Activated T-cell treated with anti-CD3 and anti-CD28 coated beads for 1 hour (primary cell): Measurements from ENCODE around the gene IGSF9B.
A peak's percentile ranks its signal among the peaks of the same experiment; 100 is the strongest.

ENCODE experiments used
- DNase-seq: peaks from one replicate; pipeline ENCODE4 v3.0.0-alpha.2; 2020; ENCODE audit warnings: low read depth

Gene IGSF9B

GRCh38 chr11:133985981-133986944 is 29.5 kb upstream of the IGSF9B start:
- no peak for DNase-seq

- no peak for DNase-seq
Measured at GRCh38 chr11:133984828-133985227, 28.1 kb upstream of the IGSF9B start.

GRCh38 chr11:133983660-133984316 is 27.0 kb upstream of the IGSF9B start:
- DNase-seq, result no peak

DNA sequence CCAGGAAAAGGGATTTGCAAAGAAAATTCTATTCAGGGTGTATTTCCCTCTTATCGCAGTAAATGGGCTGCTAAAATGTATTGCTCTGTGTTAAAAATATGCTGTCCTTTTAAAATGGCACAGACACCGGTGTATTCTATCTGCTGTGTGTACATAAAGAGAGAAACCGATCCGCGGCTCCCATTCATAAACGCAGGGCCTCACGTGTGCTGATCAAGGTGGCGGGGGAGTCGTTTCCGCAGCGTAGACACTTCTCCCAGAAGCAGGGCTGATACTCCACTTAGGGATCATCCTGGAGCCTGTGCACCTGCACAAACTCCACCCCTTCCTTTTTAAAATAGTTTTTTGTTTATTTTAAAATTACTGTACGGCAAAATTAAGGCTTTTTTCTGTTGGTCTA is 26.1 kb upstream of the IGSF9B start:
- DNase-seq, result no peak

DNA sequence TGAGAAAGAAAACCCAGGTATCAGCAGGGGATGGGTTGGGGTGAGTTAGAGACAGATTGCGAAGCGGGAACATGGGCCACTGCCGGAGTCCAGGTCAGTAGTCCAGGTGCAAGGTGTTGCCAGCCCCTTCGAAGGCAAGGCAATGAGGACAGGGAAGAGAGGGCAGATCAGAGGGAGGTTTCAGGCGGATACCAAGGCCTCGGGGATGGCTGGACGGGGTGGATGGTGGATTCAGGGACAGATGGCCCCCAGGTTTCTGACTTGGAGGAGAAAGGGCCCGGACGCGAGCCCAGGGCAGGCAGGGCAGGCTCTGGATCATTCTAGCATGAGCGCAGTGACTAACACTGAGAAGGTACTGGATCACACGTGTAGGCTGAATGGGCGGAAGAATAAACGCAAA is 25.4 kb upstream of the IGSF9B start:
- no peak for DNase-seq

DNA sequence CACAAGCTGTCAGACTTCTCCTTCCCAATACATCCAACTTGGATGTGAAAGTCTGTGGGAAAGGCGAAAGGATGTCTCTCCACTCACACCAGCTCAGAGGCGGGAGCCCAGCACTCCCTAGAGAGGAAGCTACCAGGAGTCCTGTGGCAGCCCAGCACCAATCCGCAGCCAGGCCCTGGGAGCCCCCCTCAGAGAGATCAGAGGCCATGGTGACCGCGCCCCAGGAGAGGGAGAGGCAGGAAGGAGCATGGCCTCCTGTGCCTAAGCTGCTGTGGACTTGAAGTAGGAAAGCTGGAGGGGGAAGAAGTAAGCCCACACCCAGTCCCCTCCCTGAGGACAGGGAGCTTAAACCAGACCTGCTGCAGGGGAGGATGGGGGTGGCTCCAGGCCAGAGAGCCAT is 24.4 kb upstream of the IGSF9B start:
- DNase-seq, result no peak

DNA sequence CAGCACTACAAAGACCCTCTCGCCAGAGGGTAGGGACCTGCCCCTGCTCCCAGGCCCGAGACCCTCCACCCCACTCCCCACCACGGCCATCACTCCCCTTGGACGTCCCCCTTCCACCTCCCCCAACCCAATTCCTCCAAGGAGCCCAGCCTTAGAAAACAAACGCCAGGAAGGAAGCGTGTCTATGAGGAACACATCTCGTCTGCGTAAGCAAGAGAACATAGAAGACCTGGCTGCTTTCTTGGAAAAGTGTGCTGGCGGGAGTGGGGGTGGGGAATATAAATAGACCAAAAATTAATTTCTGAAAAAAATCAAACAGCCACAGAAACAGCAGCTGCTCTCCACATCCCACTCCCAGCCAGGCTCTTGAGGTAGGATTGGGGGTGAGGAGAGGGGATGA is 23.9 kb upstream of the IGSF9B start:
- no peak for DNase-seq

DNA sequence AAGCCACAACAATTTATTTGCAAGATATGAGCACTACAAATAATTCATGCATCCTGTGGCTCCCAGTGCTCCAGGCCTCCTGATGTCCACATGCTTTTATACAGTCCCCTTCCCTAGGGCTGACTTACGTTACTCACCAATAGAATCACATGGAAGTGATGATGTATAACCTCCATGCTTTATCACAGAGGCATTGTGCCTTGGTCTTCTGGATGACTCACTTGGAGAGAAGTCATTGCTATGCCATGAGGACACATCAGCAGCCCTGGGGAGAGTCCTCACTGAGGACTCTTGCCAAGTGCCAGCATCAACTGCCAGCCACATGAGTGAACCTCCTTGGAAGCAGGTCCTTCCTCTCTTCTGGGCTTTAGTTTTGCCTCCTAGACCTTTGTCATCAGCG is 22.0 kb upstream of the IGSF9B start:
- DNase-seq, result no peak

GRCh38 chr11:133977067-133977677 is 20.4 kb upstream of the IGSF9B start:
- DNase-seq, result no peak

GRCh38 chr11:133975488-133975849 is 18.7 kb upstream of the IGSF9B start:
- DNase-seq, result no peak

DNA sequence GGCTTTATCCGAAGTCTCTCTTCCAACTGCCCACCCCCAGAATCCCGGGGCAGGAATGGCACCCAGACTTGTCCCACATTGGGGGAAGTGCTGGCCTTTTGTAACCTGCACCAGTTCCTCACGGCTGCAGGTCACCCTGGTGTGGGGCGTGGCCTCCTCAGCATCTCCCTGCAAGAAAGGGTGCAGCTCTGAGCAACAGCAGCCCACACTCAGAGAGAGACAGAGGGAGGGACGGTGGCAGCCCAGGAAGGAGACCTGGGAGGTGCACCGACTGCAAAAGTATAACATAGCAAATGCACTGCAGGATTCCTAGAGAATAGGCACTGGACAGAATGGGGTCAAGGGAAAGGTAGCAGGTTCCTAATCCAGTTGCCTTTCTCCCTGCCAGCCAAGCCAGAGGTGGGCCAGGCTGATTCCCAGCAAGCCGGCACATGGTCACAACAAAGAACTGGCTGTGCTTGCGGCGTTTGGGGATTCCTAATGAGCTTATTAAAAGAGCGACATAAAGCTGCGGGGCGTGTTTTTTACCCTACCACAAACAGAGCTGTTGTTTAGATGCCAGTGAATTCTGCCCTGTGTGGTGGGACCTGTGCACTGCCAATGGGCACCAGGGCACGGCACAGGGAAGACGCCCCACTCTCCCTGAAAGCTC is 18.2 kb upstream of the IGSF9B start:
- DNase-seq, result no peak

- DNase-seq, result no peak
Measured at GRCh38 chr11:133971881-133972280, 15.1 kb upstream of the IGSF9B start.

- no peak for DNase-seq
Measured at GRCh38 chr11:133969112-133969511, 12.3 kb upstream of the IGSF9B start.

DNA sequence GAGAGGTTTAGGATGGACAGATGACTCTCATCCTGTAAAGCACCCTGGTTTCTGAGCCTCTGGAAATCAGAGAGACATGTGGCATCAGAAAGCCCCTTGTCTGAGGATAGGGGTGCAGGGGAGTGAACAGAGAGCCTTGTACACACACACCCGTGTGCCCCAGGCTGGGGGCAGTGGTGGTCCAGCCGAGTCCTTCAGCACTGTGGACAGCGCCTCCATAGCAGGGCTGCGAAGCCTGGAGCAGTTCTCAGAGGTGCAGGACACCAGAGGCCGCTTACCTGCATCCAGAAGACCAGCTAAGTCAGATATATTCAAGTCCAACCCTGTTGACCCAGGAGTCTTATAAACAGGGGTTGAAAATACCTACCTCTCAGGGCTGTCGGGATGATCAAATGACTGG is 11.5 kb upstream of the IGSF9B start:
- DNase-seq, result no peak

DNA sequence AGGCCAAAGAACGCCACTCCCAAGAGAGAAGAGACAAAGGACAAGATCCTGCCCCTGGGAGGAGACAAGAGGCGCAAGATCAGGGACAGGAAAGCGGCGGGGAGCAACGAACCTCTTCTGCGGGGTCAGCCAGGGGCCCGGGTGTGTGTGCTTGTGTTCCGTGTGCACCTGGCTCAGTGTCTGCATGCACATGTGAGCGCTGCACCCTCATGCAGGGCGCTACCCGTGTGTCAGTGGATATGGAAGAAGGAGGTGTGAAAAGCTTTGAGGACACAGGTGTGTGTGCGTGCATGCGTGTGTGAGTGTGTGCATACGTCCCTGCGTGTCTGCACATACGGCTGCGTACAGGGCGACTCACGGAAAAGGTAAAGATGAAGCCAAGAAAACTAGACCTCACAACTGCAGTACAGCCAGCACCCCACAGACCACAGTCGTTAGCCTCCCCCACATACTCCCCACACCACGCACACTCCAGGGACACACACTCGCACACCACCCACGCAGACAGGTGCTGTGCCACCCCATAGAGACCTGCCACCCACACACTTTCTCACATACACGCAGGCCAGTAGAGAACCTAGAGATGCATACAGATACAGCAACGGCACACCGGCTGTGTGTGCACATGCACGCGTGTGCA is 11.0 kb upstream of the IGSF9B start:
- no peak for DNase-seq

DNA sequence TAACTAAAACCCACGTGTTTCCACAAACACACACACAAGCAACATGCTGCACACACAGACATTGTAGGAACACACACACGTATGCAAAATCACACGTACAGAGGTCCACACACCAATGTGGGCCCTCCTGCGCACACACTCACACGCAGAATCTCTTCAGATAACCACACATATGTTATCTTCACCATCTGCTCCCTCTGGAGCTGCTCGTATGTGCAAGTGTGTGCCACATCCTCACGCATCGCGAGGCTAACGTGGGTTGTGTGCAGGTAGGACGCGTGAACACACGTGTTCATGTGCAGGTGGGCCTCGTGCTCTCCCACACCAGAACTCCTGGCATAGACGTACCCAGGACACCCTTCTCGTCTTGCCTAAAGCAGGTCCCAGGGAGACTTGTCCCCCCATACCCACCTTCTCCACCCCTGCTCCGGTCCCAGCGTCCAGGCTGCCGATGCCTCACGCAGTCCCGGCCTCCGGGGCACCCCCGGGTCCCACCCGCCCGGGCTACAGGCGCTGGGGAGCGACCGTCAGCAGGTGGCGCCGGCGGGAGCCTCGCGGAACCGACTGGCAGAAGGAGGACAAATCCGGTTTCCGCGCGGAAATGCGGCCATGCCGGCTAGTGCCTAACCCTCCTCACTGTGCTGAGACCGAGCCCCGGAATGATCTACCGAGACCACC is 10.3 kb upstream of the IGSF9B start:
- DNase-seq, result peak; percentile 63

GRCh38 chr11:133966172-133966651 is 9.4 kb upstream of the IGSF9B start:
- DNase-seq, result no peak

- DNase-seq, result no peak
Measured at GRCh38 chr11:133965031-133965601, 8.3 kb upstream of the IGSF9B start.

DNA sequence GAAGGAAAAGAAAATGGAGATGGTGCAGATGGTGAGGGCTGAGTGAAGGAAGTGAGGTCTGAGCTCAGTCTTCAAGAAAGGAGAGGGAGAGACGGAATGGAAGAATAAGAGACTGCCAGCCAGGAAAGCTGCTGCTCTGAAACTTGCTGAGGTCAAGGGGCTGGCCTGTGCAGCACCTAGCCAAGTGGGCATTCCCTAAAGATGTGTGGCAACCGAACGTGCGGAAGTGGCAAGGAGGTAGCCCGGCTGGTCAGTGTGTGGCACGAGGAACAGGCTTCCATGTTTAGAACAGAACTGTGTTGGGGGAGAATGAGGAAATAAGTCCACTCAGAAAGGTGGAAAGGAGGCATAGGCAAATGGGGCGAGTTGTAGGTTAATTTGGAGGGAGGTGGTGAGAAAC is 7.6 kb upstream of the IGSF9B start:
- no peak for DNase-seq

- no peak for DNase-seq
Measured at GRCh38 chr11:133961890-133962289, 5.1 kb upstream of the IGSF9B start.

GRCh38 chr11:133957900-133958299 is 1.1 kb upstream of the IGSF9B start:
- DNase-seq, result no peak
